Uterus (tissue), 2 donors: ENCODE data around the gene CCSER2.

Experiments used
- CTCF ChIP-seq, 4 experiments: fragments of 200-600 bp in 2 of 4; fragments of 450-650 bp in 2 of 4; sonication (generic) in 2 of 4; IDR thresholded peaks; one replicate each; pipeline ENCODE4 v1.5.1; 2016 to 2019; ENCODE audit warnings: antibody characterized with exemption in 4 of 4, mild to moderate bottlenecking in 2 of 4, moderate library complexity in 1 of 4
- POLR2A ChIP-seq, 2 donors: fragments of 450-650 bp; IDR thresholded peaks; one replicate each; pipeline ENCODE4 v1.6.1; 2016; ENCODE audit warnings: antibody characterized with exemption in 2 of 2, mild to moderate bottlenecking in 1 of 2, moderate library complexity in 1 of 2

GRCh38 chr10:84329196-84329611 lies 815 bp downstream of the CCSER2 start:
- no peak for TF ChIP-seq CTCF (IDR thresholded peaks at IDR 0.05)
- no peak for TF ChIP-seq POLR2A (IDR thresholded peaks at IDR 0.05)
